ENCODE measurements around the gene CENPP. TPM values are rescaled to one million over a fixed set of nuclear protein-coding genes. Genes with fewer than 3 reads are reported as not detected.
A peak's percentile ranks its signal among the peaks of the same experiment; 100 is the strongest.

Gene CENPP
- total and polyA plus RNA-seq, 3 experiments from 2014 or later: 2.5 to 20.9 (median 19.5) TPM

- Mint-ChIP-seq H3K27me3 (peaks cover 0 to 2% of the 10 kb centered on the region in 2 donors), H3K4me3 (peak overlapping the region; percentile 96 to 100 (median 97)), H3K27ac (peak overlapping the region; percentile 92 to 100 (median 98)), H3K36me3 (peaks cover 0 to 49% (median 12%) of the 10 kb centered on the region in 3 donors), H3K4me1 (peaks cover 28 to 43% (median 42%) of the 10 kb centered on the region in 3 donors), H3K9me3 (no peaks in the 10 kb centered on the region)
- DNase-seq: no peak
- Histone ChIP-seq H3K4me3 (ENCODE audit: low read length) (peak overlapping the region; percentile 87), H3K9me3 (ENCODE audit: low read length) (no peaks in the 10 kb centered on the region), H3K27ac (ENCODE audit: low read depth, low read length) (peak overlapping the region; percentile 98), H3K4me1 (ENCODE audit: insufficient read depth, low read length) (peaks cover 22% of the 10 kb centered on the region), H3K27me3 (ENCODE audit: insufficient read depth, low read length, poor library complexity, severe bottlenecking) (no peaks in the 10 kb centered on the region), H3K36me3 (ENCODE audit: insufficient read depth, low read length) (peaks cover 18% of the 10 kb centered on the region)
- ChIA-PET CTCF (no interaction called here), POLR2A (no interaction called here)
Measured at GRCh38 chr9:92324431-92324830, 1.3 kb upstream of the CENPP start.

GRCh38 chr9:92324889-92325268 is 874 bp upstream of the CENPP start:
- Histone ChIP-seq H3K27ac (ENCODE audit: low read depth, low read length) (peak overlapping the region; percentile 98), H3K9me3 (ENCODE audit: low read length) (no peaks in the 10 kb centered on the region), H3K4me3 (ENCODE audit: low read length) (peak overlapping the region; percentile 87), H3K27me3 (ENCODE audit: insufficient read depth, low read length, poor library complexity, severe bottlenecking) (no peaks in the 10 kb centered on the region), H3K4me1 (ENCODE audit: insufficient read depth, low read length) (peaks cover 22% of the 10 kb centered on the region), H3K36me3 (ENCODE audit: insufficient read depth, low read length) (peaks cover 15% of the 10 kb centered on the region)
- Mint-ChIP-seq H3K9me3 (no peaks in the 10 kb centered on the region), H3K36me3 (peaks cover 0 to 44% (median 10%) of the 10 kb centered on the region in 3 donors), H3K4me3 (peak overlapping the region; percentile 96 to 100 (median 97)), H3K27ac (peak overlapping the region; percentile 92 to 100 (median 98)), H3K4me1 (peaks cover 28 to 43% (median 42%) of the 10 kb centered on the region in 3 donors), H3K27me3 (peaks cover 0 to 2% of the 10 kb centered on the region in 2 donors)
- POLR2A ChIA-PET: interaction anchor here (0.5 to 1.8 kb wide), 4 partner anchors 118 to 1242 kb away, joined by 3 to 7 read pairs (median 4); partner anchors contain the start of genes IPPK and SPTLC1
- DNase-seq: no peak
- CTCF ChIA-PET: no interaction called here

- H3K36me3 Mint-ChIP-seq: peaks cover 0 to 35% (median 7%) of the 10 kb centered on the region in 3 donors
- POLR2A ChIA-PET: interaction anchor here (1.0 to 1.8 kb wide), 2 partner anchors 34 to 211 kb away, joined by 5 to 7 read pairs; partner anchors contain the start of gene SPTLC1
Measured at GRCh38 chr9:92325991-92326500, 293 bp downstream of the CENPP start.

DNA sequence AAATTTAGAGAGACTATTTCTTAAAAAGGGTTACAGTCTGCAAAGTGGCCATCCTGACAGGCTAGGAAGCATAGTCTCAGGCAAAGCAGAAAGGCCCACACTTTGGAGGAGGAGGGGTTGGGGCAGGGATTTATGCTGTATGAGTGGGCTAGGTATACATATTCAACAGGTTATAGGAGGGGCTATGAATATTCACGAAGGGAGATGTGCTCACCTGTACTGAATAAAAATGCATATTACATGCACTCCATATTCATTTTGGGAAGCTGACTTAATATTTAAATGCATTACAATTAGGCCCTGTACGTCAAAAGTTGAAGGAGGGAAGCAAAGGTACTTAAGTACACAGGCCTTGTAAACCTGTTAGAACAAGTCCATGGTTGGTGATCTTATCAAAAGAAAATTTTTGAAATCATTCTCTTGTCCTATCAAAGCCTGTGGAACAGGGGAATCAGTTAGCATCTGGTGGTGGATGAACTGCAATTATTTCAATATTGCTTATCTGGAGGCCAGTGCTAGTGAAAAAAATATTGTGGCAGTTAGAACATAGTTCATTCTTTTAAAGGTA is 1.6 kb downstream of the CENPP start:
- Mint-ChIP-seq H3K4me1 (peaks cover 28 to 39% (median 35%) of the 10 kb centered on the region in 3 donors), H3K36me3 (peaks cover 0 to 24% (median 4%) of the 10 kb centered on the region in 3 donors), H3K9me3 (no peaks in the 10 kb centered on the region), H3K4me3 (peak overlapping the region; percentile 49 to 100 (median 96)), H3K27ac (peak overlapping the region in 4 of 8 donors; percentile 3 to 99 (median 72)), H3K27me3 (peaks cover 0 to 2% of the 10 kb centered on the region in 2 donors)
- ChIA-PET POLR2A (no interaction called here), CTCF (no interaction called here)
- no peaks in the 10 kb centered on the region for H3K9me3 ChIP-seq (ENCODE audit: low read length)
- H3K4me1 ChIP-seq (ENCODE audit: insufficient read depth, low read length): peaks cover 22% of the 10 kb centered on the region
- H3K36me3 ChIP-seq (ENCODE audit: insufficient read depth, low read length): peaks cover 6% of the 10 kb centered on the region
- H3K4me3 ChIP-seq (ENCODE audit: low read length): no peak overlapping the region
- DNase-seq: no peak
- H3K27me3 ChIP-seq (ENCODE audit: insufficient read depth, low read length, poor library complexity, severe bottlenecking): no peaks in the 10 kb centered on the region
- H3K27ac ChIP-seq (ENCODE audit: low read depth, low read length): peak overlapping the region; percentile 98

More at GRCh38 chr9:92325991-92326500, 293 bp downstream of the CENPP start:
- Histone ChIP-seq H3K27ac (ENCODE audit: low read depth, low read length) (peak overlapping the region; percentile 98), H3K4me3 (ENCODE audit: low read length) (peak overlapping the region; percentile 87), H3K27me3 (ENCODE audit: insufficient read depth, low read length, poor library complexity, severe bottlenecking) (no peaks in the 10 kb centered on the region), H3K4me1 (ENCODE audit: insufficient read depth, low read length) (peaks cover 22% of the 10 kb centered on the region), H3K9me3 (ENCODE audit: low read length) (no peaks in the 10 kb centered on the region), H3K36me3 (ENCODE audit: insufficient read depth, low read length) (peaks cover 8% of the 10 kb centered on the region)
- Mint-ChIP-seq H3K4me1 (peaks cover 28 to 42% (median 40%) of the 10 kb centered on the region in 3 donors), H3K27ac (peak overlapping the region; percentile 92 to 100 (median 98)), H3K4me3 (peak overlapping the region; percentile 96 to 100 (median 97)), H3K9me3 (no peaks in the 10 kb centered on the region), H3K27me3 (peaks cover 0 to 2% of the 10 kb centered on the region in 2 donors)
- CTCF ChIA-PET: no interaction called here
- no peak for DNase-seq

DNA sequence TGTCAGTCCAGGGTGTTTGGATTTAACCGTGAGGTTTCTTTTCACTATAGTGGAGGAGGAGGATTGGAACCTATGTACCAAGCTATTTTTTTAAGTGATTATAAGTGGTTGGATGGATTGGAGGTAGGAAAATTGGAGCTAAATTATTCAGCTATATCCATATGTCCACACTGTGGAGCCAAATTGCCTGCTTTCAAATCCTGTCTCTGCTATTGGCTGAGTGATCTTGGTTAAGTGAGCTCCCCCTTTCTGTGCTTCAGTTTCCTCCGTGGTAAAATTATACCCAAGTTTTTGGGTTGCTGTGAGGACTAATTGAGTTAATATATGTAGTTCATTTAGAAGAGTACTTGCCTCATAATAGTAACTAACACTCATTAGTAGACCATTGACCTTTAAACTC is 2.5 kb downstream of the CENPP start:
- Histone ChIP-seq H3K4me3 (ENCODE audit: low read length) (no peak overlapping the region), H3K36me3 (ENCODE audit: insufficient read depth, low read length) (no peaks in the 10 kb centered on the region), H3K9me3 (ENCODE audit: low read length) (no peaks in the 10 kb centered on the region), H3K4me1 (ENCODE audit: insufficient read depth, low read length) (peaks cover 22% of the 10 kb centered on the region), H3K27me3 (ENCODE audit: insufficient read depth, low read length, poor library complexity, severe bottlenecking) (no peaks in the 10 kb centered on the region), H3K27ac (ENCODE audit: low read depth, low read length) (no peak overlapping the region)
- CTCF ChIA-PET: no interaction called here
- Mint-ChIP-seq H3K27ac (no peak overlapping the region), H3K4me1 (peaks cover 26 to 35% (median 30%) of the 10 kb centered on the region in 3 donors), H3K36me3 (peaks cover 0 to 15% (median 7%) of the 10 kb centered on the region in 3 donors), H3K9me3 (no peaks in the 10 kb centered on the region), H3K4me3 (peak overlapping the region in 1 of 7 donors; percentile 44), H3K27me3 (peaks cover 0 to 2% of the 10 kb centered on the region in 2 donors)
- POLR2A ChIA-PET: no interaction called here
- DNase-seq: no peak

GRCh38 chr9:92332577-92333281 is 7.0 kb downstream of the CENPP start:
- DNase-seq: no peak
- Histone ChIP-seq H3K27me3 (ENCODE audit: insufficient read depth, low read length, poor library complexity, severe bottlenecking) (no peaks in the 10 kb centered on the region), H3K9me3 (ENCODE audit: low read length) (no peaks in the 10 kb centered on the region), H3K27ac (ENCODE audit: low read depth, low read length) (no peak overlapping the region), H3K36me3 (ENCODE audit: insufficient read depth, low read length) (no peaks in the 10 kb centered on the region), H3K4me3 (ENCODE audit: low read length) (no peak overlapping the region), H3K4me1 (ENCODE audit: insufficient read depth, low read length) (no peaks in the 10 kb centered on the region)
- Mint-ChIP-seq H3K9me3 (no peaks in the 10 kb centered on the region), H3K4me3 (no peak overlapping the region), H3K27ac (peak overlapping the region in 1 of 8 donors; percentile 33), H3K4me1 (no peaks in the 10 kb centered on the region), H3K27me3 (no peaks in the 10 kb centered on the region), H3K36me3 (peaks cover 0 to 4% (median 2%) of the 10 kb centered on the region in 3 donors)
- ChIA-PET POLR2A (interaction anchor here (1.1 kb wide), 1 partner anchor 55 kb away, joined by 3 read pairs; no protein-coding TSS in a partner anchor), CTCF (no interaction called here)

DNA sequence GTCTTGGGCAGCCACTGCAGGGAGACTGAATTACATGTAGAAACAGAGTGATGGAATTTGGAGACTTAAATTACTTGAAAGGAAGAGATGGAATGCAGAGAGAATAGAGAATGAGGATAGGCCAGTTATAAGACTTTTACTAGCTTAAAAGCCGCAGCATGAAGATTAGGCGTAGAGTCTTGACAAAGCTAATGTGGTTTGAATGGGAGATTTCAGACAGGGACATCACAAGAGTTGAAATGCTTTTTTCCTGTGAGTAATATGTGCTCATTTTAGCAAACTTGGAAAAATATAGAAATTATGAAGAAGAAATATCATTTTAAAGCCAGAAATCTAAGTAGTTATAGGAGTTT is 7.5 kb downstream of the CENPP start:
- Mint-ChIP-seq H3K27me3 (no peaks in the 10 kb centered on the region), H3K36me3 (peaks cover 0 to 4% (median 2%) of the 10 kb centered on the region in 3 donors), H3K4me3 (no peak overlapping the region), H3K27ac (peak overlapping the region in 1 of 8 donors; percentile 33), H3K4me1 (no peaks in the 10 kb centered on the region), H3K9me3 (no peaks in the 10 kb centered on the region)
- Histone ChIP-seq H3K4me3 (ENCODE audit: low read length) (no peak overlapping the region), H3K4me1 (ENCODE audit: insufficient read depth, low read length) (no peaks in the 10 kb centered on the region), H3K27ac (ENCODE audit: low read depth, low read length) (no peak overlapping the region), H3K36me3 (ENCODE audit: insufficient read depth, low read length) (no peaks in the 10 kb centered on the region), H3K9me3 (ENCODE audit: low read length) (no peaks in the 10 kb centered on the region), H3K27me3 (ENCODE audit: insufficient read depth, low read length, poor library complexity, severe bottlenecking) (no peaks in the 10 kb centered on the region)
- ChIA-PET CTCF (no interaction called here), POLR2A (interaction anchor here (0.7 kb wide), 1 partner anchor 120 kb away, joined by 4 read pairs; no protein-coding TSS in a partner anchor)
- DNase-seq: no peak

DNA sequence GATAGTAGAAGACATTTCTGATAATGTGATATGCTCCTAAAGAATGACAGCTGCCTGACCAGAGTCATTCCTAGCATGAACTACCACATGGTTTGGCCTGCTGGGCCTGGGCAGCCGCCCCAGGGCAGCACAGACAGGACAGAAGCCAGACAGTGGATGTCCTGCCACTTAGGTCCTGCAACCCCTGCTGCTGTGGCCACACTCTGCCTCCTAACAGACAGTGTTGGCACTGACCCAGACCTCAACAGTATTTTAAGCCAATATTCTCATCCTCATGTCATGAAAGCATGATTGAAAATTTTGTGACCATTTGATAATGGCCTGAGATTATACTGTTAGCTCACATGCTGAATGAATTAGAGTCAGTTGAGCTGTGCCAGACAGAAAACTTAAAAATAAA is 15.8 kb downstream of the CENPP start:
- peak overlapping the region in 1 of 8 donors; percentile 65 for H3K27ac Mint-ChIP-seq
- H3K9me3 Mint-ChIP-seq: peaks cover 0 to 10% (median 4%) of the 10 kb centered on the region in 5 donors
- H3K27me3 ChIP-seq (ENCODE audit: insufficient read depth, low read length, poor library complexity, severe bottlenecking): no peaks in the 10 kb centered on the region
- H3K27ac ChIP-seq (ENCODE audit: low read depth, low read length): no peak overlapping the region
- H3K27me3 Mint-ChIP-seq: no peaks in the 10 kb centered on the region
- no peak overlapping the region for H3K4me3 Mint-ChIP-seq
- peaks cover 4 to 12% (median 7%) of the 10 kb centered on the region in 3 donors for H3K36me3 Mint-ChIP-seq
- no peak for DNase-seq
- H3K4me3 ChIP-seq (ENCODE audit: low read length): no peak overlapping the region
- H3K4me1 Mint-ChIP-seq: no peaks in the 10 kb centered on the region
- H3K4me1 ChIP-seq (ENCODE audit: insufficient read depth, low read length): no peaks in the 10 kb centered on the region
- ChIA-PET CTCF (no interaction called here), POLR2A (no interaction called here)
- no peaks in the 10 kb centered on the region for H3K9me3 ChIP-seq (ENCODE audit: low read length)
- no peaks in the 10 kb centered on the region for H3K36me3 ChIP-seq (ENCODE audit: insufficient read depth, low read length)
